WTC11 (cell line): ENCODE data around the gene TLE6. TPM values are rescaled to one million over a fixed set of nuclear protein-coding genes. Genes with fewer than 3 reads are reported as not detected.
"Not testable (repeated sequence)": the region's sequence is repeated elsewhere in the genome, so short reads cannot be mapped to it uniquely, and the experiment has no call there.

ENCODE experiments used
- ATAC-seq: fragments of 200-7000 bp; cut with Tn5 transposase; 2 replicates; pipeline ENCODE4 v1.10.0; 2021; ENCODE audit warnings: mild to moderate bottlenecking, moderate library complexity
- CTCF ChIA-PET: fragments of 300-600 bp; sonication (Branson Sonifier 250); formaldehyde crosslinking; loops from one replicate; lab custom pipeline; 2021; ENCODE audit warnings: antibody characterized with exemption; lab: Charles Lee
- POLR2A ChIA-PET: fragments of 350-600 bp; sonication (Branson Sonifier 250); formaldehyde crosslinking; loops from one replicate; lab custom pipeline; 2021; ENCODE audit warnings: antibody characterized with exemption; lab: Charles Lee
- DNase-seq: peaks from one replicate; pipeline ENCODE4 v3.0.0; 2021; ENCODE audit warnings: low spot score
- H3K27ac Mint-ChIP-seq: 2 replicates; pipeline ENCODE4 v1.8.0; 2021; ENCODE audit warnings: mixed read lengths
- H3K27me3 Mint-ChIP-seq: 2 replicates; pipeline ENCODE4 v1.8.0; 2021; ENCODE audit warnings: low read depth, mild to moderate bottlenecking, moderate library complexity, mixed read lengths
- H3K36me3 Mint-ChIP-seq: 2 replicates; pipeline ENCODE4 v1.8.0; 2021; ENCODE audit warnings: mixed read lengths
- H3K4me1 Mint-ChIP-seq: 2 replicates; pipeline ENCODE4 v1.8.0; 2022; ENCODE audit warnings: mixed read lengths
- H3K4me3 Mint-ChIP-seq: 2 replicates; pipeline ENCODE4 v1.8.0; 2021; ENCODE audit warnings: mild to moderate bottlenecking, moderate library complexity, mixed read lengths
- H3K9me3 Mint-ChIP-seq: 2 replicates; pipeline ENCODE4 v1.8.0; 2021; ENCODE audit warnings: mixed read lengths
- E2F1 ChIP-seq: sonication (generic); formaldehyde crosslinking; IDR thresholded peaks from 2 replicates; pipeline ENCODE4 v1.8.0; 2022; ENCODE audit warnings: mild to moderate bottlenecking, missing genetic modification reagents
- ELF4 ChIP-seq: sonication (generic); formaldehyde crosslinking; IDR thresholded peaks from 2 replicates; pipeline ENCODE4 v1.8.1; 2022; ENCODE audit warnings: low read depth, mild to moderate bottlenecking, moderate library complexity, missing genetic modification reagents
- GRHL2 ChIP-seq: fragments of 250-450 bp; sonication (Bioruptor Pico); IDR thresholded peaks from 2 replicates; pipeline ENCODE4 v1.8.0; 2022; ENCODE audit warnings: mild to moderate bottlenecking, moderate library complexity; ENCODE audit not compliant: insufficient replicate concordance, severe bottlenecking
- GTF2I ChIP-seq: fragments of 250-450 bp; sonication (Bioruptor Pico); conservative IDR thresholded peaks from 2 replicates; pipeline ENCODE4 v1.4.0; 2021; ENCODE audit warnings: mild to moderate bottlenecking
- HMGA2 ChIP-seq: fragments of 250-450 bp; sonication (Bioruptor Pico); IDR thresholded peaks from 2 replicates; pipeline ENCODE4 v1.4.0; 2021; ENCODE audit warnings: mild to moderate bottlenecking, moderate library complexity
- HMGXB4 ChIP-seq: sonication (generic); formaldehyde crosslinking; IDR thresholded peaks from 2 replicates; pipeline ENCODE4 v1.8.1; 2023; ENCODE audit warnings: mild to moderate bottlenecking, moderate library complexity, missing genetic modification reagents
- KAT7 ChIP-seq: sonication (generic); formaldehyde crosslinking; IDR thresholded peaks from 2 replicates; pipeline ENCODE4 v1.8.1; 2023; ENCODE audit warnings: missing genetic modification reagents, mild to moderate bottlenecking, borderline replicate concordance
- NR1H2 ChIP-seq: sonication (generic); formaldehyde crosslinking; IDR thresholded peaks from 2 replicates; pipeline ENCODE4 v1.9.0; 2021; ENCODE audit warnings: mild to moderate bottlenecking, moderate library complexity, missing genetic modification reagents
- NR2C2 ChIP-seq: sonication (generic); formaldehyde crosslinking; IDR thresholded peaks from 2 replicates; pipeline ENCODE4 v1.8.0; 2022; ENCODE audit warnings: mild to moderate bottlenecking, missing genetic modification reagents
- NR3C1 ChIP-seq: sonication (generic); formaldehyde crosslinking; conservative IDR thresholded peaks from 2 replicates; pipeline ENCODE4 v1.8.1; 2023; ENCODE audit warnings: low read depth, mild to moderate bottlenecking, missing genetic modification reagents
- SOX15 ChIP-seq: fragments of 250-450 bp; sonication (Bioruptor Pico); IDR thresholded peaks from 2 replicates; pipeline ENCODE4 v1.9.0; 2021; ENCODE audit warnings: mild to moderate bottlenecking
- ZNF121 ChIP-seq: sonication (generic); formaldehyde crosslinking; IDR thresholded peaks from 2 replicates; pipeline ENCODE4 v1.8.0; 2023; ENCODE audit warnings: missing genetic modification reagents
- ZNF138 ChIP-seq: sonication (generic); formaldehyde crosslinking; conservative IDR thresholded peaks from 2 replicates; pipeline ENCODE4 v1.8.1; 2022; ENCODE audit warnings: mild to moderate bottlenecking, moderate library complexity, missing genetic modification reagents
- ZNF317 ChIP-seq: sonication (generic); formaldehyde crosslinking; IDR thresholded peaks from 2 replicates; pipeline ENCODE4 v1.8.1; 2023; ENCODE audit warnings: low read depth, mild to moderate bottlenecking, moderate library complexity, missing genetic modification reagents, borderline replicate concordance
- ZNF532 ChIP-seq: fragments of 250-450 bp; sonication (Bioruptor Pico); IDR thresholded peaks from 2 replicates; pipeline ENCODE4 v1.9.0; 2021; ENCODE audit warnings: mild to moderate bottlenecking, borderline replicate concordance
- total RNA-seq: library from RNA; stranded (reverse); gene quantifications from 3 replicates; pipeline ENCODE4 v1.2.3, GENCODE V29; 2021

The TLE6 gene
- total RNA-seq, 1 experiment from 2014 or later = 3.1 TPM

GRCh38 chr19:2933490-2933910 lies 43.9 kb upstream of the TLE6 start:
- no peak for ATAC-seq
- Mint-ChIP-seq H3K27me3 (peaks cover 19% of the 10 kb centered on the region), H3K4me1 (no peaks in the 10 kb centered on the region), H3K27ac (no peak overlapping the region), H3K4me3 (no peak overlapping the region), H3K9me3 (peaks cover 47% of the 10 kb centered on the region), H3K36me3 (peaks cover 76% of the 10 kb centered on the region)
- TF ChIP-seq ZNF317 (CRISPR knock-in tag) (no peak), HMGXB4 (CRISPR knock-in tag) (no peak), NR3C1 (no peak), ELF4 (CRISPR knock-in tag) (no peak), ZNF532 (CRISPR knock-in tag) (no peak), GTF2I (peak; percentile 92; the same call in 1 of the 2 replicates), ZNF121 (CRISPR knock-in tag) (no peak)
- ChIA-PET CTCF (no interaction called here), POLR2A (no interaction called here)
- DNase-seq = no peak

GRCh38 chr19:2935863-2936262 lies 41.5 kb upstream of the TLE6 start:
- peaks cover 15% of the 10 kb centered on the region for H3K27me3 Mint-ChIP-seq
- H3K4me3 Mint-ChIP-seq, DNase-seq, H3K27ac Mint-ChIP-seq, POLR2A ChIA-PET, ATAC-seq, CTCF ChIA-PET, H3K4me1 Mint-ChIP-seq: not testable (repeated sequence)
- H3K36me3 Mint-ChIP-seq = peaks cover 77% of the 10 kb centered on the region
- peaks cover 42% of the 10 kb centered on the region for H3K9me3 Mint-ChIP-seq
- peak; percentile 95 for TF ChIP-seq HMGA2 (CRISPR knock-in tag)

- peak overlapping the region; percentile 35 for H3K4me3 Mint-ChIP-seq
- no peaks in the 10 kb centered on the region for H3K9me3 Mint-ChIP-seq
- no peak overlapping the region for H3K27ac Mint-ChIP-seq
- no peak for DNase-seq
- peaks cover 11% of the 10 kb centered on the region for H3K36me3 Mint-ChIP-seq
- ATAC-seq = no peak
- H3K4me1 Mint-ChIP-seq = 0 out of 2 replicates have a peak, but pooled peaks cover 3% of the 10 kb centered on the region
- TF ChIP-seq NR2C2 (CRISPR knock-in tag) (no peak), KAT7 (CRISPR knock-in tag) (no peak), E2F1 (CRISPR knock-in tag) (no peak), SOX15 (CRISPR knock-in tag) (no peak), NR1H2 (no peak), GRHL2 (CRISPR knock-in tag) (no peak), ZNF138 (CRISPR knock-in tag) (no peak)
- ChIA-PET CTCF (interaction anchor here (0.6 to 2.2 kb wide), 4 partner anchors 8 to 296 kb away, joined by 3 to 10 read pairs (median 5); no protein-coding TSS in a partner anchor), POLR2A (interaction anchor here (0.7 kb wide), 1 partner anchor 51 kb away, joined by 3 read pairs; no protein-coding TSS in a partner anchor)
- H3K27me3 Mint-ChIP-seq = no peaks in the 10 kb centered on the region
These were observed 34.3 kb upstream of the TLE6 start for GRCh38 chr19:2942928-2943640.
